H9 (cell line): Measurements from ENCODE around the gene OTUB2. TPM values are rescaled to one million over a fixed set of nuclear protein-coding genes. Genes with fewer than 3 reads are reported as not detected.

Experiments used
- DNase-seq: peaks from one replicate; pipeline ENCODE4 v3.0.0-alpha.2; 2017
- H2AFZ ChIP-seq: one replicate; pipeline ENCODE4 v1.6.1; 2013; ENCODE audit warnings: mild to moderate bottlenecking, low read length, control low read depth, moderate library complexity
- H2AK5ac ChIP-seq: 2 replicates; pipeline ENCODE4 v1.6.1; 2013; ENCODE audit warnings: low read length, control low read depth, mixed read lengths; ENCODE audit not compliant: insufficient read length
- H2BK120ac ChIP-seq: one replicate; pipeline ENCODE4 v1.6.1; 2013; ENCODE audit warnings: low read depth, mild to moderate bottlenecking, low read length, control low read depth, inconsistent platforms; ENCODE audit not compliant: poor library complexity, severe bottlenecking
- H2BK12ac ChIP-seq: 2 replicates; pipeline ENCODE4 v1.6.1; 2013; ENCODE audit warnings: low read length, control low read depth, mixed read lengths, low read depth; ENCODE audit not compliant: insufficient read length
- H2BK15ac ChIP-seq: 2 replicates; pipeline ENCODE4 v1.6.1; 2013; ENCODE audit warnings: low read depth, low read length, control low read depth
- H2BK20ac ChIP-seq: one replicate; pipeline ENCODE4 v1.6.1; 2013; ENCODE audit warnings: low read depth, mild to moderate bottlenecking, low read length, control low read depth, inconsistent platforms; ENCODE audit not compliant: poor library complexity, severe bottlenecking
- H2BK5ac ChIP-seq: 2 replicates; pipeline ENCODE4 v1.6.1; 2013; ENCODE audit warnings: low read length, control low read depth, mixed read lengths; ENCODE audit not compliant: insufficient read length
- H3K14ac ChIP-seq: 2 replicates; pipeline ENCODE4 v1.6.1; 2013; ENCODE audit warnings: low read length, control low read depth; ENCODE audit not compliant: insufficient read depth
- H3K18ac ChIP-seq: 2 replicates; pipeline ENCODE4 v1.6.1; 2013; ENCODE audit warnings: low read depth, mild to moderate bottlenecking, mixed read lengths, low read length, control low read depth; ENCODE audit not compliant: insufficient read length
- H3K23ac ChIP-seq: 2 replicates; pipeline ENCODE4 v1.6.1; 2013; ENCODE audit warnings: low read length, control low read depth, mixed read lengths, low read depth; ENCODE audit not compliant: insufficient read length
- H3K23me2 ChIP-seq: 2 replicates; pipeline ENCODE4 v1.6.1; 2013; ENCODE audit warnings: low read depth, mild to moderate bottlenecking, mixed read lengths, low read length, control low read depth; ENCODE audit not compliant: insufficient read length, poor library complexity, severe bottlenecking
- H3K27ac ChIP-seq: 2 replicates; pipeline ENCODE4 v1.5.1; 2013; ENCODE audit warnings: low read length, control low read depth, mixed read lengths, low read depth; ENCODE audit not compliant: insufficient read length
- H3K27me3 ChIP-seq: 2 replicates; pipeline ENCODE4 v1.6.1; 2013; ENCODE audit warnings: low read length, control low read depth, inconsistent platforms; ENCODE audit not compliant: insufficient read depth
- H3K4ac ChIP-seq: 2 replicates; pipeline ENCODE4 v1.6.1; 2013; ENCODE audit warnings: low read depth, mild to moderate bottlenecking, control low read depth, inconsistent platforms, low read length, moderate library complexity
- H3K4me1 ChIP-seq: 2 replicates; pipeline ENCODE4 v1.6.1; 2013; ENCODE audit warnings: low read length, control low read depth, inconsistent platforms; ENCODE audit not compliant: insufficient read depth
- H3K4me2 ChIP-seq: 2 replicates; pipeline ENCODE4 v1.6.1; 2013; ENCODE audit warnings: low read length, control low read depth, mixed read lengths; ENCODE audit not compliant: insufficient read length, insufficient read depth
- H3K56ac ChIP-seq: 2 replicates; pipeline ENCODE4 v1.6.1; 2013; ENCODE audit warnings: low read depth, mild to moderate bottlenecking, mixed read lengths, low read length, control low read depth; ENCODE audit not compliant: insufficient read length
- H3K79me1 ChIP-seq: 2 replicates; pipeline ENCODE4 v1.6.1; 2013; ENCODE audit warnings: low read depth, mild to moderate bottlenecking, moderate library complexity, low read length, control low read depth, inconsistent platforms; ENCODE audit not compliant: insufficient read depth, poor library complexity, severe bottlenecking
- H3K79me2 ChIP-seq: 2 replicates; pipeline ENCODE4 v1.6.1; 2013; ENCODE audit warnings: low read length, control low read depth, inconsistent platforms; ENCODE audit not compliant: insufficient read depth
- H3K9ac ChIP-seq: 2 replicates; pipeline ENCODE4 v1.6.1; 2013; ENCODE audit warnings: low read length, control low read depth, mixed read lengths; ENCODE audit not compliant: insufficient read length; ENCODE audit errors: extremely low read depth
- H3K9me3 ChIP-seq: one replicate; pipeline ENCODE4 v1.6.1; 2013; ENCODE audit warnings: low read depth, low read length, inconsistent platforms; ENCODE audit not compliant: control insufficient read depth
- H3T11ph ChIP-seq: one replicate; pipeline ENCODE4 v1.6.1; 2013; ENCODE audit warnings: mild to moderate bottlenecking, low read length, control low read depth, inconsistent platforms
- H4K20me1 ChIP-seq: one replicate; pipeline ENCODE4 v1.6.1; 2013; ENCODE audit not compliant: control insufficient read depth, insufficient read length, insufficient read depth
- H4K5ac ChIP-seq: 2 replicates; pipeline ENCODE4 v1.6.1; 2013; ENCODE audit warnings: low read depth, mild to moderate bottlenecking, mixed read lengths, low read length, control low read depth; ENCODE audit not compliant: insufficient read length
- H4K8ac ChIP-seq: replicated peaks from 2 replicates; pipeline ENCODE4 v1.6.1; 2013; ENCODE audit warnings: low read length, control low read depth, mixed read lengths, low read depth; ENCODE audit not compliant: insufficient read length
- H4K91ac ChIP-seq: 2 replicates; pipeline ENCODE4 v1.6.1; 2013; ENCODE audit warnings: low read depth, mild to moderate bottlenecking, moderate library complexity, mixed read lengths, low read length, control low read depth; ENCODE audit not compliant: insufficient read length
- H3K27ac Mint-ChIP-seq, 3 experiments: 2 replicates in 2 of 3; 3 replicates in 1 of 3; pipeline ENCODE4 v1.8.0; 2020 to 2021; ENCODE audit warnings: mixed read lengths in 3 of 3, mild to moderate bottlenecking in 1 of 3, moderate library complexity in 1 of 3
- H3K27me3 Mint-ChIP-seq: 2 replicates; pipeline ENCODE4 v1.8.0; 2021; ENCODE audit warnings: low read depth, mild to moderate bottlenecking, moderate library complexity, mixed read lengths
- H3K36me3 Mint-ChIP-seq, 3 experiments: 2 replicates in 2 of 3; 3 replicates in 1 of 3; pipeline ENCODE4 v1.8.0; 2020 to 2021; ENCODE audit warnings: low read depth in 3 of 3, mixed read lengths in 3 of 3; ENCODE audit not compliant: insufficient read depth in 1 of 3
- H3K4me1 Mint-ChIP-seq, 2 experiments: 2 replicates each; pipeline ENCODE4 v1.8.0; 2020; ENCODE audit warnings: mixed read lengths in 2 of 2
- H3K4me3 Mint-ChIP-seq, 2 experiments: 2 replicates in 1 of 2; 3 replicates in 1 of 2; pipeline ENCODE4 v1.8.0; 2020 to 2021; ENCODE audit warnings: mild to moderate bottlenecking in 2 of 2, mixed read lengths in 2 of 2, moderate library complexity in 1 of 2
- H3K9me3 Mint-ChIP-seq, 2 experiments: 2 replicates in 1 of 2; 3 replicates in 1 of 2; pipeline ENCODE4 v1.8.0; 2020; ENCODE audit warnings: mild to moderate bottlenecking in 2 of 2, mixed read lengths in 2 of 2, moderate library complexity in 1 of 2
- CTCF ChIP-seq: fragments of 200-600 bp; sonication (generic); conservative IDR thresholded peaks from 3 replicates; pipeline ENCODE4 v1.8.0; 2021; ENCODE audit warnings: antibody characterized with exemption, mild to moderate bottlenecking
- whole genome bisulfite sequencing: extraction: QIAGEN DNeasy Blood & Tissue Kit; methylation state at CpG from one replicate; pipeline ENCODE4 v1.1.7; 2013; ENCODE audit warnings: missing lambda C conversion rate, low lambda C conversion rate, mixed read lengths; ENCODE audit not compliant: insufficient read length; ENCODE audit errors: extremely low coverage; 5-methylcytosine and 5-hydroxymethylcytosine counted together
- total RNA-seq: library from RNA; stranded (reverse); gene quantifications from 2 replicates; pipeline ENCODE4 v1.2.1, GENCODE V29; 2021

Gene OTUB2
- total RNA-seq, 1 experiment from 2014 or later, result 3.6 TPM

DNA sequence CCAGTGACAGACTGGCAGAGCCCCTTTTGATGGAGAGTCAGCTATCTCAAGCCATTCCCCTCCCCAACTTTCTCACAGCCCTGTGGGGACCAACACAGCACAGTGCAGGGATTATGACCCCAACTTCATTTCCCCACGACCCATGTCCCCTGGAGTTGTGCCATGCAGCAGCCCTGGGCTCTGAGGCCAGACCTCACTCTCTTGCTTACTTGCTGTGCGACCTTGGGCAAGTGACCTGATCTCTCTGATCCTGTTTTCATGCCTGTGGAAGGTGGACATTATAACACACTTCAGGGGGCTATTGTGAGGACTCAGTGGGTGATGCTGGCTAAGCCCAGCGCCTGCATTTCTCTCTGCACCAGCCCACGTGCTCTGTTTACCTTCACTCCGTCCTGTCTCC lies 14.1 kb downstream of the OTUB2 start:
- Histone ChIP-seq H3K4me2 (no peak overlapping the region), H3K27me3 (no peaks in the 10 kb centered on the region), H3K14ac (no peak overlapping the region), H3K23me2 (no peaks in the 10 kb centered on the region), H2BK120ac (no peak overlapping the region), H4K8ac (no peak overlapping the region), H4K91ac (no peak overlapping the region), H3K4me1 (no peaks in the 10 kb centered on the region), H3T11ph (no peak overlapping the region), H2AK5ac (no peak overlapping the region), H3K9ac (no peak overlapping the region), H3K56ac (no peak overlapping the region), H4K20me1 (no peaks in the 10 kb centered on the region), H3K79me2 (no peaks in the 10 kb centered on the region), H2BK20ac (no peak overlapping the region), H4K5ac (no peak overlapping the region), H3K9me3 (no peaks in the 10 kb centered on the region), H3K4ac (no peak overlapping the region), H2AFZ (no peak overlapping the region), H3K27ac (no peak overlapping the region), H3K23ac (no peak overlapping the region), H2BK5ac (no peak overlapping the region), H2BK15ac (no peak overlapping the region), H2BK12ac (no peak overlapping the region), H3K18ac (no peak overlapping the region), H3K79me1 (no peaks in the 10 kb centered on the region)
- Mint-ChIP-seq H3K4me3 (no peak overlapping the region; a peak in 1 of 5 replicates), H3K27me3 (no peaks in the 10 kb centered on the region), H3K36me3 (peaks cover 0 to 42% (median 30%) of the 10 kb centered on the region in 3 experiments), H3K9me3 (0 out of 5 replicates have a peak, but pooled peaks cover 0 to 2% of the 10 kb centered on the region in 2 experiments), H3K4me1 (peaks cover 11 to 13% of the 10 kb centered on the region in 2 experiments), H3K27ac (peak overlapping the region in 2 of 3 experiments; percentile 23 to 58; a peak in 1 of 7 replicates)
- no CpG with 5 or more reads among the region's 5 CpGs for WGBS
- TF ChIP-seq CTCF, result no peak
- no peak for DNase-seq
